ENCODE results near the gene RBM17.
"Not testable (repeated sequence)": the region's sequence is repeated elsewhere in the genome, so short reads cannot be mapped to it uniquely, and the experiment has no call there.

RBM17 gene

DNA sequence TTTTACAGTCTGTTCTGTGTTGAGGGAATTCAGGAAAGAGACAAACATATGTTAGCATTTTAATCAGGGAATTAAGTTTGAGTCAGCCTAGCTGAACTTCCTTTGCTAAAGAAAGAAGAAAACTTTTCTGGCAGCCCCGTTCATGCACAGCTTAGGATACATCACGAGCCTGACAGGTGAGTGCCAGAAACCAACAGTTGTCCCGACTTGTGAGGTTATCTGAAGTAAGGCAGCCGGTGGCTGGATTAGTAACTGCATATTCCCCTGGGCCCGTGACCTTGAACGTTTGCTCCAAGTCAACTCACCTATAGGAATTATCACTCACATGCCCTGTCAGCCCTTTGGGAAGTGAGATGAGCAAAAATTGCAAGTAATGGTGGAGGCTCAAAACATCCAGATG, 24.1 kb downstream of the RBM17 start:
- DNase-seq (ENCODE audit: low spot score): no peak

DNA sequence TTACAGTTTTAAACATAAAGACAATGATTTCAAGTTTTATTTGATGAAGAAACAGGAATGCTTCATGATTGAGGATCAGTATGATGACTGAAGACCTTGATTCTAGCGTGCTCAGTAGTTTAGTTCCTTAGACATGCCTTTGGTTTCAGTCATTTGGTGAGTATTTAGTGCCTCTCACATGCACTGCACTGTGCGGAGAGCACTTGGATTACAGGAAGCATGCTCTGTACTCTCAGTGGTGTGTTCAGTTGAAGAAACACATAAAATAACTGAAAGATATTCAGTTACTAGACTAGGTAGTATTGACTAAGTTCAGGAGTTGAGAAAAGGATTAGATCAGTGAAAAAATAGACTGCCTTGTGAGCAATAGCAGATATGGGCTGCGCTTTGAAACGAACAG, 25.5 kb downstream of the RBM17 start:
- no peak for DNase-seq (ENCODE audit: low spot score)

DNA sequence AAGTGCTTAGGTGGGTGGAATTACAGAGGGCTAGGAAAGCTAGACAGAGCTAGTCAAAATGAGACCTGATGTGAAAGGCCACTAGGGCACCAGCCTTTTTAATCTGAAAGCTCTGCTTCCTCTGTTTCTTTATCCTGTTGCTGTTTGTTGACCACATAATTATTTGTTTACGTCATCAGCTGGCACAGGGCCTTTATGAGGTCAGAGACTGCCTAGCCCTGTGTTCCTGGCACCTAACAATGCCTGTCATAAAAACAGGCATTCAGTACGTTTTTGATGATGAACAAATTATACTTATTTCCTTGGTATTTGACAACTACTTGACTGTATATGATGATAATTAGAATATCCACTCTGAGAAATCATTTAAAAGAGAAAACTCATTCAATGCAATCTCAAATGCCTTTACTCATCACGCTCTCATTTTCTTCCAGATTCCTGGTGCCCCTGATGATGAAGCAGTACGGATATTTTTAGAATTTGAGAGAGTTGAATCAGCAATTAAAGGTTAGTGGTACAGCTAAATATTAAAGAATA, 26.0 kb downstream of the RBM17 start:
- DNase-seq (ENCODE audit: low spot score): peak; percentile 65

DNA sequence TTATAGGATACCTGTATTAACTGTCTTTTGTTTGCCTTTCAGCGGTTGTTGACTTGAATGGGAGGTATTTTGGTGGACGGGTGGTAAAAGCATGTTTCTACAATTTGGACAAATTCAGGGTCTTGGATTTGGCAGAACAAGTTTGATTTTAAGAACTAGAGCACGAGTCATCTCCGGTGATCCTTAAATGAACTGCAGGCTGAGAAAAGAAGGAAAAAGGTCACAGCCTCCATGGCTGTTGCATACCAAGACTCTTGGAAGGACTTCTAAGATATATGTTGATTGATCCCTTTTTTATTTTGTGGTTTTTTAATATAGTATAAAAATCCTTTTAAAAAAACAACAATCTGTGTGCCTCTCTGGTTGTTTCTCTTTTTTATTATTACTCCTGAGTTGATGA, 26.6 kb downstream of the RBM17 start:
- DNase-seq (ENCODE audit: low spot score): no peak

DNA sequence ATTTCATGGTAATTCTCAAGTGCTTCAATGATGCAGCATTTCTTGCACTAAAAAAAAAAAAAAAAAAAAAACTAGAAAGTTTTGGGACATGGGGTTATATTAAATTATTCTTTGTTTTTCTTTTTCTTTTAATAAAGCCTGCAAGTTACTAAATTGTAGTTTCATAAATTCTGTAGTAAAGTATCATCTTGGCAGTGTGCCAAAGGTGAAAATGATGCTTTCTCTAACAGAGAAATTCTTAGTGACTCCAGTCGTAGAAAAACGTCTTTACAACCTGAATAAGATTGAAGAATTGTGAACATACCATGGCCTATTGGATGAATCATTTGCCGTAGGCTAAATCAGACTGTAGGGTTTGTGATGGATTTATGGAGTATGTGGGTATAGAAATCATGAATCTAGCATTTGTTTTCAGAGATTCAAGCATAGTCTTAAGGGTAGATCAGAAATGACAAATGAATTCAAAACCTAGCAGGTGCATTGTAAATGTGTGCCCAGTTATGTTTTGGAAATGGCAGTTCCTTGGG, 27.1 kb downstream of the RBM17 start:
- no peak for DNase-seq (ENCODE audit: low spot score)

DNA sequence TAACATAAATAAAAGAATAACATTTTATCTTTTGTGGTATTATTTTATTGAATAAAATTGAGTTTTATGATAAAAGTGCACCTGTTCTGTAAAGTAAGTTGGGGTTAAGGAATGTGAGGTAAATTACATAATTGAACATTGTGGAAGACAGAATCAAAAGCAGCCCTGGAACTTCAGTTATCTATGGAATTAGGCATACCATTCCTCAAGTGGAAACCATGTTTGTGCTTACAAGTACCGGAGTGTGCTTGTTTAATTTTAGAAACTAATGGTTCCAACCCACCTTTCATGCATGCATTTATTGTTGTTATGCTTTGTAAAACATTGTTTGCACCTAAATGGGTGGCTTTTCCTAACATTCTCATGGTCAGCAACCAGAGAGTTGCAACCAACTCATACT, 28.0 kb downstream of the RBM17 start:
- DNase-seq (ENCODE audit: low spot score): no peak

DNA sequence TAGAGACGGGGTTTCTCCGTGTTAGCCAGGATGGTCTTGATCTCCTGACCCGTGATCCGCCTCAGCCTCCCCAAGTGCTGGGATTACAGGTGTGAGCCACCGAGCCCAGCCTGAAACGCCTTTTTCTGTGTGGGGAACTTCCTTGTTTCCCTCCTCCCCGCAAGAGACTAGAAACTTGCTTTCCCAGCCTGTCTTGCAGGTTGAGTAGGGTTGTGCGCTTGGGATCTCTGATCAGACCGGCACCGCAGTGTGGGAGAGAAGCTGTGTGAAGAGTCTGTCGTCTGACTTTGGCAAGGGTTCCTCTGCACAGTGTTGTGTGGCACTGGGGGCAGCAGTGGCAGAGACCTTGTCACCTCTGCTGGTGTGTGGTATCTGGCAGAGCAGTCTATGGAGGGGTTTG, 28.9 kb downstream of the RBM17 start:
- no peak for DNase-seq (ENCODE audit: low spot score)

DNA sequence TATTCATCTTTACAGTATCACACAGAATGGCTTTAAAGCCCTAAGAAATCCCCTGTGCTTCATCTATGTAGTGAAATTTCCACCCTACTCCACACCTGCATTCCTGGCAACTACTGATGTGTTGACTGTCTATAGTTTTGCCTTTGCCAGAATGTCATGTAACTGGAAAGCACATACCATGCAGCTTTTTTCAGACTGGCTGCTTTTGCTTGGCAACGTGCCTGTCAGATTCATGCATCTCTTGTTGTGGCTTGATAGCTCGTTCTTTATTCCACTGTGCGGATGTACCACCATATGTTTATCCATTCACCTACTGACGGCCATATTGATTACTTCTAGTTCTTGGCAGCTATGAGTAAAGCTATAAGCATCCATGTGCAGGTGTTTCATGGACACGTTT, 30.6 kb downstream of the RBM17 start:
- no peak for DNase-seq (ENCODE audit: low spot score)

DNA sequence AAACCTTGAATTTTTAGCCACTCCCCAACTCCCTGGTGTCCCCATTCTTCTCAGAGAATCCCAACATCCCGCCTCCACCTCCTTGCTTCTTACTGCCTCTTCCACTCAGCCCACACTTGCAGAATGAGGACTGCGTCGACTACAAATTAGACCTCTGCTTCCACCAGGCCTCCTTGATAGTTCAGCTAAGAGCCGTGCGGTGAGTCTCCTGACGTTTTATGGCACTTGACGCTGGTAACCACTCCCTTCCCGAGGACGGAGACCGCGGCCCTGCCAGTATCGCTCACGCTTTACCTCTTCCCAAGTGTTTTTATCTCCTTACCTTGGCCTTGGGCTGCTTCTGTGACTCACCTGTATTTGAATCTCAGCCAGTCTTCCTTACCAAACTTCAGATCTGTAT, 31.1 kb downstream of the RBM17 start:
- DNase-seq (ENCODE audit: low spot score): no peak

DNA sequence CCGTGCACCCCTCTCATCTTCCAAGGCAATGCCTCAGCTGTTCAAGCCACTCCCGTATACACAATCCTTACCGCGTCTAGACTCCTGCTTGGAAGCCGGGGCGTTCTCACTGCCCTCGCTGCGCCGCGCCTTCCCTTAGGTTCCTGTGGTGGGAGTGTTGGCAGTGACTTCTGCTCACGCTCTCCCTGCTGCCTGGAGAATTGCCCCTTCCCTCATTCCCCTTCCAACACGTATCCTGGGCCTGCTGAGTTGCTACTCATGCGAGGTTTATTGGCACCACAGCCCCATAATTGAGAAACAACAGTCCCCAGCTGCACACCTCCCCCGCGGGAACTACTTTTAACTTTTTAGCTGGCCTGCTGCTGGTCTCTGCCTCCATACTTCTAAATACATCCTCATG, 31.9 kb downstream of the RBM17 start:
- DNase-seq (ENCODE audit: low spot score): no peak

DNA sequence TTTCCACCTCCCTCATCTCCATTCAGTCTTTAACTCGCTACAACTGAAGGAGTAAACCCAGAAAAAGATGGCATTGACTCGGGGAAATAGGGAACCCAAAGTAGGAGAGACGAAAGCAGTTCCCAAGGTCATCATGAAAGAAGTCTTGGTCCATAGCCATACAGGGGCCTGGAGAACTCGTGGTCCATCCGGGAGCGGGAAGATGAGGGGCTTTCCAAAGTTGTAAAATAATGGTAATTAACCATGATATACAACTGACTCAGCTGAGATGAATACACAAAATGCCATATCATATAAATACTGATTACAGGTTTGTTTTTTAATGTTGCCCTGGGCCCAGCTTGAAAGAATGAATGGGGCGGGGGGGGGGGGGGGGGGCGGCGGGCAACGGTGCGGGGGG, 32.3 kb downstream of the RBM17 start:
- no peak for DNase-seq (ENCODE audit: low spot score)

DNA sequence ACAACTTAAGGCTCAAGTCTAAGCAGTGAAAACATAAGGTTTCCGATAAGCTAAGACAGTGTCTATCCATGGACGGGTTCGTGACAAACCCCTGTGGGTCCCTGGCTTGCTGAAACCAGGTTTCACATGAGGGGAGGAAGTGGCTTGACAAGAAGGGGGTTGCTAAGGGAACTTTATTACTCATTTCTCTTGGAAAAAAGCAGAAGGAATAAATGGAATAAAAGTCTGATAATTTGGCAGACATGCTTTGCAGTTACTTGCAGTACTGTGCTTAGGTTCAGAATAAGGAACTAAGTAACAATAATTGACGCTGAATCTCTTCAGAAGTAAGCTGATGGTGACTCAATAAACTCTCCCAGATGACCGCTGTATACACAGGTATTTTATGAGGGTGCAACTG, 34.7 kb downstream of the RBM17 start:
- DNase-seq (ENCODE audit: low spot score): no peak

DNA sequence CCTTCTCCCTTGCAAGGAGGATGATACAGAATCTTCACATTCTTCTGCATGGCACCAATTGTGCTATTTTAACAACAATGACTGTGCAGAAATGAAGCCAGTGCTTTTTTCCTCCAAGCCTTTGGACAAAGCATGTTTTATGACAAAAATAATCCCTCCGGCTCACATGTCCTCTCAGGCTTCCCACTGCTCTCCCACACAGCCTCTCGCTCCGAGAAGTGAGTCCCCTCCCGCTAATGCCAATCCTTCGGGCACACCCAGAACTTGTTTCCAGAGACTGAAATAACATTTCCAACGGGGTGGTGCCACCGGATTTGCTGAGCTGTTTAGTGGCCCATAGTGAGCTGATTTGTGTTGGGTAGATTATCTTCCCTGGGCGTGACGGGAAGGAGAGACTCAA, 35.8 kb downstream of the RBM17 start:
- DNase-seq (ENCODE audit: low spot score): peak; percentile 70

DNA sequence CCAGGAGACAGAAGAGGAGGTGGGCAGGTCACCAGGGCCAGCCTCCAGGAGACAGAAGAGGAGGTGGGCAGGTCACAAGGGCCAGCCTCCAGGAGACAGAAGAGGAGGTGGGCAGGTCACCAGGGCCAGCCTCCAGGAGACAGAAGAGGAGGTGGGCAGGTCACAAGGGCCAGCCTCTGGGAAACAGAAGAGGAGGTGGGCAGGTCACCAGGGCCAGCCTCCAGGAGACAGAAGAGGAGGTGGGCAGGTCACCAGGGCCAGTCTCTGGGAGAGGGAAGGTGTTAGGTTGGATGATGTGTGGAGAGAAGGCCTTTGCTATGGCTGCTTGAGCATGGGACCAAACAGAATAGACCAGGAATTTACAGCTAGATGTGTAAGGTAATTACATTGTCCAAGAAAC, 38.6 kb downstream of the RBM17 start:
- not testable (repeated sequence) for DNase-seq (ENCODE audit: low spot score)

DNA sequence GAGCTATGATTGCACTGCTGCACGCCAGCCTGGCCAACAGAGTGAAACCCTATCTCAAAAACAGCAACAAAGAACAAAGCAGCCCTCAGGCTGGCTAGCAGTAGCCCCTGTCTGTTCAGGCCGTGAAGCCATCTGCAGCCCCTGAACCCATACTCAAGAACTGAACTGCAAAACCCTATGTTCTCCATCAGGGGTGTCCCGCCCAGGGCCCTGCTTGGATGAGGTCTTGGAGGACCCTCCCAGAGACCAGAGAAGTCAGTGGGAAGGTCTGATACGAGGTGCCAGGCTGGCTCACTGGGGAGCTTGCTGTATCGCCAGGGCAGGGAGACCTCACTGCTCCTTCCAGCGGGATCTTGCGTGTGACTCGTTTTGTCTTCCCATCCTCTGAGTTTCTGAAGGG, 39.3 kb downstream of the RBM17 start:
- no peak for DNase-seq (ENCODE audit: low spot score)

DNA sequence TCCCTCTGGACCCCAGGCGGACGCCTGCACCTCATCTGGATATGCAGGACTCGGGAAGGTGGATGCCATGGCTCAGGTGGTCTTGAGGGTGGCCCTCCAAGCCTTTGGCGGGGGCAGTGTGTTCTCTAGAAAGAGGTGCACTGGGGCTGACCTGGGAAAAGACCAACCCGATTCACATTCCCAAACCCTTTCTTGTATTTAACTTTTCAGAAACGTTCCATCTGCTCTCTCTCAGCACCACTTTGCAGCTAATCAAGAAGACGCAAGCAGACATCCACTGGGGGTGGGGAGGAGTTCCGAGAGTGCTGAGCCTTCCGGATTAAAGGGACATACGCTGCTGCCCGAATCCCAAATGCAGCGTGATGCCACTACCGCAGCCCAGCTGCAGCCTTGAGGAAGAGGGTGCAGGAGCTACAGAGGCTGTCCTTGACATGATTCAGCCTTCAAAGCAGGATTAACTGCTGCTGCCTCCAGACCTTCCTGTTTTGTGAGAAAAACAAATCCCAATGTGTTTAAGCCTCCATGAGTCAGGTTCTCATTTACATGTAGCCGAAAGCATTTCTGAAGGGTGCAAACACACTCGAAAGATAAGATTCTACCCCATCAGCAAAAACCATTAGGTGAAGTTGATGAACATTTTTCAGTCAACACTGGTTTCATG, 39.9 kb downstream of the RBM17 start:
- no peak for DNase-seq (ENCODE audit: low spot score)

DNA sequence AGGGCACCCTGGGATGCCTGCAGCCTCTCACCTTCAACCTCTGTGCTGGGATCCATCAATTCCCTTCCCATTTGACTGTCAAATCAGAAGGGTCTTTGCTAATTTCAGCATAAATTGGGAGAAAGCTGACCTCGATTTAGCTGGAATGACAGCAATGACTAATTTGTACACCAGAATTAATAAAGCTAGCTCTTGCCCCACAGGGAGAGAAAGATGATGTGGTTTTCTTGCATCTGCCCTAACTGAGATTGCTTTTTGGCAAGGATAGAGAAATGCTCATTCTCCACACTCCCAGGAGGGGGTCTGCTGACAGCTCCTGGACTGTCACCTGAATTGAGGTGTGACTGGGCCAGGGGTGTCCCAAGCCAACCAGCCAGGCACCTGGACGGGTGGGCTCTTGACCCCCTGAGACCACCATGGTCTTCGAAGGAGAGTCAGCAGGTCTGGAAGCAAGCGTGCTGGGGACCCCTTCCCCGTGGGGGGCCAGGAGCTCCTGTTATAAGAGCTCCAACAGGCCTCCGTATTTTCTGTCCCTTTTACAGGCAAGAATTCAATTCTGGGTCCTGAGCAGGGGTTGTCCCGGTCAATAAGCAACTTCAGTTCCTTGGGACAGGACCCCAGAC, 42.1 kb downstream of the RBM17 start:
- DNase-seq (ENCODE audit: low spot score): no peak

DNA sequence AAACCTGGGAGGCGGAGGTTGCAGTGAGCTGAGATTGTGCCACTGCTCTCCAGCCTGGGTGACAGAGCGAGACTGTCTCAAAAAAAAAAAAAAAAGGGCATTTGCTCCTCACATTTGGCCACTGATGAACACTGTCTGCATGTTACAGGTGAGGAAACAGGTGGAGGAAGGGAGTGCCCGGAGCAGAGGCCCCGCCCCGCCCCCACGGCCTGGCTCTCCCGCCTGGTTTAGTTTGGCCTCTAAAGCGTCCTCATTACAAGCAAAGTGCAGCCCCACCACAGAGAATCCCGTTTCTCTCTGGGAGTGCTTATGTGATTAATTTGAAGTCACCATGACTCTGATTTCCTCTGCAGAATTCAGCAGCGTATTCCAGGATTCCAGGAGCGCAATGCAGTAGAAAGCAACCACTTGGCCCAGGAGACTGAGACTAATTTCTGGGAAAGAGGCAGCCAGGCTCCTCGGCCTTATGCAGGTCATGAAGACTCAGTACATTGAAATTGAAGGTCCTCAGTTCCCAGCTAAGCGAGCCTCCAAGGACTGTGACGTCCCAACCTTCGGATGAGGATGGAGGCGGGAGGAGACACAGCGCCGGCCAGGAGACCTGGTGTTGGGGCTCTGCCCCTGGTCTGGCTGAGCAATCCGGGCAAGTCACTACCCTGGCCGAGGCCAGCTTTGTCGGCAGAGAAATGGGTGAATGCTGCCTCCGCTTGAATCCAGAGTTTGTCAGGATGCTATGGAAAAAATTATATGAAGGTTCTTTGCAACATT, 44.7 kb downstream of the RBM17 start:
- DNase-seq (ENCODE audit: low spot score): no peak

DNA sequence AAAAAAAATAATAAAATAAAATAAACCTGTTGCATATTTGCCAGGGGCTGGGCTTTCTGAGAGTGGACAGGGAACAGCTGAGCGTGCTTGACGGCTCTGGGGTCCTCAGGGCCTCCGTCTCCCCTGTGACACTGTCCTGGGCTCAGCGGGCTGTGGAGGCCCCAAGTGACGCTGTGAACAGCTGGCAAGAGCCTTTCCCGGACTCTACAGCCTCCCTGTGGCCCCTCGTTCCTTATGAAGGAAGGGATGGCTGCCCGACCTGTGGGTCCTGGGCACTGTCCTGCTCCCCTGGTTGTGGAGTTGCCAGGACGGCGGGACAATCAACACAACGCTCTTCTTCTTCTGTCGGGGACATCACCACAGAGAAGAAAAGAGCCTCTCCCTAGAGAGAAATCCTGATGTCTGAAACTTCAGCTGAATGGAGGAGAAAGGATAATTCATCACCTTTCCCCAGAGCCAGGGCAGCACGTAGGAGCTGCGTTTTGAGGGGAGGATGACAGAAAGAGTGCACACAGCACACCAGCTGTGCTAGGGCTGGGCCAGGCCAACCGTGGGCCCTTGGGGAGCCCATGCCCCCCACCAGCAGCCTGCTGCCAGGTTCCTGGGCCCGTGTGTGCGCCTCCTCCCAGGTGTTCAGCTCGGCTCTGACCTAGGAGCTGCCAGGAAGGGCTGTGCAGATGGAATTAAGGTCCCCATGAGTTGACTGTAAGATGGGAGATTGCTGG, 45.4 kb downstream of the RBM17 start:
- DNase-seq (ENCODE audit: low spot score): no peak

DNA sequence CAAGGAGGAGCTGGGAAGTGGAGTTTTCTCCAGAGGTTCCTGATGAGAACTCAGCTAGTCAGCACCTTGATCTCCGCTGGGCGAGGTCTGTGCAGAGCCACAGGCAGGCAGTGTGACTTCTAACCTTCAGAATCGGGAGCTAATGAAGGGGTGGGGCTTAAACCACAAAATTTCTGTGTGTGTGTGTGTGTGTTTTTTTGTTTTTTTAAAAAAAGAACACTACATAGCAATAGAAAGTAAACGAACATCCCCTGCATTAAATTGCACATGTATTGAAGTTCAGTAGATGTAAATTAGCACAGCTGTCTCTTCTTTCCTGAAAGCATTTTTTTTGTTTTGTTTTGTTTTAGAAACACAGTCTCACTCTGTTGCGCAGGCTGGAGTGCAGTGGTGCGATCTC, 46.2 kb downstream of the RBM17 start:
- no peak for DNase-seq (ENCODE audit: low spot score)

DNA sequence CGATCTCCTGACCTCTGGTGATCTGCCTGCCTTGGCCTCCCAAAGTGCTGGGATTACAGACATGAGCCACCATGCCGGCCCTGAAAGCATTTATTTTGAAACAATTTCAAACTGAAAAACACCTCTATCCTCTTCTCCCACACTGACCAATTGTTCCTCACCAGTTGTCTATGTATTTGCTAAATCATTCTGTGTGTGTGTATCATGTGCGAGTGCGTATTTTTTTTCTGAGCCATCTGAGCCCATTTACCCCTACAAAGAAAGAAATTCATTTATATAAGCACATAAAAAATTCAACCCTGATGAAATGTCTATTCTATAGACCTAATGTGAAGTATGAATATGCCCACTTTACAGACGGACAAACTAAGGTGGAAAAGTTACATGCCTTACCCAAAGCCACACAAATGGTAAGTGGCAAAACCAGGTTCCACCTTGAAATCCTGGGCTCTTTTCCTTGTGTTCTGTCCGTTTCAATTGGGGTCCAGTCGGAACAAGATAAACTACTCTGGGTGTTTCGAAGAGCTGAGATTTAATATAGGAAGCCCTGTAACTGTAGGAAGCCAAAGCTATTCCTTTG, 46.8 kb downstream of the RBM17 start:
- DNase-seq (ENCODE audit: low spot score): no peak

Data from pons (tissue), 1 donor.